SU-DHL-6 (cell line): ENCODE measurements around the gene PIK3C2G.
"Not testable (repeated sequence)": the region's sequence is repeated elsewhere in the genome, so short reads cannot be mapped to it uniquely, and the experiment has no call there.

ENCODE experiments used
- EZH2phosphoT487 ChIP-seq: fragments of 200-600 bp; sonication (generic), shearing (Covaris generic); conservative IDR thresholded peaks from 2 replicates; pipeline ENCODE4 v1.6.1; 2018; ENCODE audit warnings: mild to moderate bottlenecking, antibody characterized with exemption, low read length, moderate library complexity, mixed read lengths
- TF ChIP-seq, protein P1 (sequence below): fragments of 200-600 bp; sonication (generic); IDR thresholded peaks from one replicate; pipeline ENCODE4 v1.5.1; 2017; ENCODE audit warnings: antibody characterized with exemption, mild to moderate bottlenecking, low read length, moderate library complexity; ENCODE audit not compliant: insufficient read depth, poor library complexity, severe bottlenecking

DNA sequence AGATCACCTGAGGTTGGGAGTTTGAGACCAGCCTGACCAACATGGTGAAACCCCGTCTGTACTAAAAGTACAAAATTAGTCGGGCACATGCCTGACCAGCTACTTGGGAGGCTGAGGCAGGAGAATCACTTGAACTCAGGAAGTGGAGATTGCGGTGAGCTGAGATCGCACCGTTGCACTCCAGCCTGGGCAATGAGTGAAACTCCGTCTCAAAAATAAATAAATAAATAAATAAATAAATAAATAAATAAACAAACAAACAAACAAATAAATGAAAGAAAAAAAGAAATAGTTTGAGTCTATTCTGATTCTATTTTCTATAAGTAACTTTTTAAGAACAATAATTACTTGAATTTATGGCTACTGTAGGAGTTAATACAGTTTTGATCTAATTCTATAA is 6.3 kb upstream of the PIK3C2G start:
- TF ChIP-seq, protein P1, sequence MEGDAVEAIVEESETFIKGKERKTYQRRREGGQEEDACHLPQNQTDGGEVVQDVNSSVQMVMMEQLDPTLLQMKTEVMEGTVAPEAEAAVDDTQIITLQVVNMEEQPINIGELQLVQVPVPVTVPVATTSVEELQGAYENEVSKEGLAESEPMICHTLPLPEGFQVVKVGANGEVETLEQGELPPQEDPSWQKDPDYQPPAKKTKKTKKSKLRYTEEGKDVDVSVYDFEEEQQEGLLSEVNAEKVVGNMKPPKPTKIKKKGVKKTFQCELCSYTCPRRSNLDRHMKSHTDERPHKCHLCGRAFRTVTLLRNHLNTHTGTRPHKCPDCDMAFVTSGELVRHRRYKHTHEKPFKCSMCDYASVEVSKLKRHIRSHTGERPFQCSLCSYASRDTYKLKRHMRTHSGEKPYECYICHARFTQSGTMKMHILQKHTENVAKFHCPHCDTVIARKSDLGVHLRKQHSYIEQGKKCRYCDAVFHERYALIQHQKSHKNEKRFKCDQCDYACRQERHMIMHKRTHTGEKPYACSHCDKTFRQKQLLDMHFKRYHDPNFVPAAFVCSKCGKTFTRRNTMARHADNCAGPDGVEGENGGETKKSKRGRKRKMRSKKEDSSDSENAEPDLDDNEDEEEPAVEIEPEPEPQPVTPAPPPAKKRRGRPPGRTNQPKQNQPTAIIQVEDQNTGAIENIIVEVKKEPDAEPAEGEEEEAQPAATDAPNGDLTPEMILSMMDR: not testable (repeated sequence)
- TF ChIP-seq EZH2phosphoT487: not testable (repeated sequence)
